Heart left ventricle (tissue), 16 donors: ENCODE measurements around the gene NSG1. TPM values are rescaled to one million over a fixed set of nuclear protein-coding genes. Genes with fewer than 3 reads are reported as not detected.

Source experiments
- ATAC-seq, 4 donors: fragments of 200-7000 bp; cut with Tn5 transposase; one replicate each; pipeline ENCODE4 v1.9.1; 2020 to 2022; ENCODE audit warnings: moderate library complexity in 4 of 4, mild to moderate bottlenecking in 3 of 4, moderate number of reproducible peaks in 1 of 4
- DNase-seq, 5 donors: peaks; one replicate each; pipeline ENCODE4 v3.0.0-alpha.2; 2020
- H3K27ac ChIP-seq, 12 donors: fragments of 200-600 bp; sonication (generic) in 4 of 12; one replicate each; pipeline versions ENCODE4 v1.5.0 to v1.8.0; 2016 to 2022; ENCODE audit warnings: mild to moderate bottlenecking in 2 of 12
- H3K27me3 ChIP-seq, 9 donors: fragments of 200-600 bp; sonication (generic) in 2 of 9; one replicate each; pipeline versions ENCODE4 v1.5.1 to v1.8.0; 2016 to 2022; ENCODE audit warnings: mild to moderate bottlenecking in 3 of 9
- H3K36me3 ChIP-seq, 9 donors: fragments of 200-600 bp; sonication (generic) in 2 of 9; one replicate each; pipeline versions ENCODE4 v1.5.0 to v1.8.0; 2018 to 2022; ENCODE audit warnings: mild to moderate bottlenecking in 2 of 9
- H3K4me1 ChIP-seq, 12 donors: fragments of 200-600 bp; sonication (generic) in 4 of 12; one replicate each; pipeline versions ENCODE4 v1.5.0 to v1.8.0; 2016 to 2022; ENCODE audit warnings: mild to moderate bottlenecking in 3 of 12
- H3K4me3 ChIP-seq, 12 donors: fragments of 200-600 bp; sonication (generic) in 4 of 12; one replicate each; pipeline versions ENCODE4 v1.5.0 to v1.8.0; 2017 to 2022; ENCODE audit warnings: mild to moderate bottlenecking in 9 of 12, moderate library complexity in 4 of 12
- H3K9me3 ChIP-seq, 12 donors: fragments of 200-600 bp; sonication (generic) in 4 of 12; one replicate each; pipeline versions ENCODE4 v1.5.0 to v1.8.0; 2016 to 2022; ENCODE audit warnings: mild to moderate bottlenecking in 1 of 12
- POLR2A ChIP-seq, 2 donors: fragments of 450-650 bp; IDR thresholded peaks; one replicate each; pipeline ENCODE4 v1.6.1; 2017; ENCODE audit warnings: antibody characterized with exemption in 2 of 2, mild to moderate bottlenecking in 2 of 2, moderate library complexity in 2 of 2
- WGBS, 4 donors: extraction: QIAGEN DNeasy Blood & Tissue Kit in 2 of 4; methylation state at CpG; one replicate each; pipeline versions ENCODE4 v1.1.5 to v1.1.7; 2013 to 2018; 5-methylcytosine and 5-hydroxymethylcytosine counted together
- intact Hi-C, 10 donors: fragments of 100-400 bp; cut with DNase I; formaldehyde crosslinking; loops; one replicate each; pipeline versions ENCODE4 v1.11.1 to v1.14.2; 2022
- polyA plus RNA-seq, 2 donors: library from polyadenylated mRNA; stranded (reverse); fragments of 200-250 nt; gene quantifications; one replicate each; pipeline ENCODE4 v1.2.3, GENCODE V29; 2013
- total RNA-seq, 9 donors: library from RNA; depleted of rRNA in 2 of 9; stranded (reverse); fragments of >200 nt in 2 of 9; fragmentation: NEBNext Ultra II Directional in 3 of 9; extraction: Animal tissue kit (Norgen Biotek cat#: 25700) in 3 of 9; gene quantifications; one replicate each; pipeline versions ENCODE4 v1.1.0 to v1.2.4, GENCODE V29; 2016 to 2023
- TF ChIP-seq, protein P1 (sequence below), 12 donors: fragments of 200-600 bp; sonication (generic) in 4 of 12; IDR thresholded peaks; one replicate each; pipeline versions ENCODE4 v1.5.0 to v1.8.0; 2018 to 2022; ENCODE audit warnings: antibody characterized with exemption in 12 of 12, mild to moderate bottlenecking in 5 of 12
- donor health status: ischemic (EF 13 %, LVEDD 7.1; RV severe dilation, severe dysfunction).
- donor health status: healthy with polysubstance abuse.
- donor health status: DM: no; HTN: yes; CAD: no.
- donor health status: DM: no; HTN: no; CAD: no.
- donor health status: ischemic (EF 25% LVEDD 6.9; RV normal size, moderate dysfunction).
- donor health status: ischemic (EF 25% LVEDD 5.7; RV mildly dilated, moderate dysfunction).
- donor health status: healthy.
- donor health status: DM: yes; HTN: yes; CAD: no.
- donor health status: ischemic (EF 35%, LVEDD 5.7; RV mildly dilated, moderate dysfunction).
- donor health status: nonischemic (EF 11% LVEDD 7.7; RV severe dilation, severe dysfunction).
- donor health status: DM: yes; HTN: yes; CAD: no.
- donor health status: PGD.
- donor health status: ischemic (EF 29% LVEDD 5.4; RV normal size, mild dysfunction).
- donor health status: nonischemic (EF 23%, LVEDD 6.1; RV moderate dilation, normal function).

The NSG1 gene
- total and polyA plus RNA-seq, 11 donors: 2.1 to 19.7 (median 3.4) TPM

DNA sequence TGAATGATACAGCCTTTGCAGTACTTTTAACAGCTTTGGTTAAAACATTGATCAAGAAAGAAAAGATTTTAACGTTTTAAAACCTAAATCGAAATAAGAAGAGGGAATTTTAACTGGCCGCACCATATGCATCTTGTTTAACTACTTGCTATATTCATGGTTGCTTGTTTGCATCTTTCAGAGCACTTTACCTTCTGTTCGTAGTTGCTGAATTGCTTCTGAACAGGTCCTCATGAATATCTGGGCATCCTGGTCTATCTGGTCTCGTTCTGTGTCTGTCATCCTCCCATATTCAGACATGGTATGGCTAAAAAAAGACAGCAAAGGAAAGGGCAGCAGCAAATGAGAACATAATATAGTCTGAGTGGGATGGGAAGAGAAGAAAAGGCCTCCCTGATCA is 72.3 kb downstream of the NSG1 start:
- no peak for ATAC-seq
- WGBS, 4 donors: 91 to 94% (median 94%) methylated on average over 5 of the region's 5 CpGs
- H3K9me3 ChIP-seq: no peaks in the 10 kb centered on the region
- no peak for DNase-seq
- no peaks in the 10 kb centered on the region for H3K4me1 ChIP-seq
- peaks cover 2 to 57% (median 43%) of the 10 kb centered on the region in 9 donors for H3K36me3 ChIP-seq
- H3K4me3 ChIP-seq: no peak overlapping the region
- no peak overlapping the region for H3K27ac ChIP-seq
- H3K27me3 ChIP-seq: no peaks in the 10 kb centered on the region
- intact Hi-C loops: no loop called here
- TF ChIP-seq POLR2A (IDR thresholded peaks at IDR 0.05): no peak
- TF ChIP-seq, protein P1, sequence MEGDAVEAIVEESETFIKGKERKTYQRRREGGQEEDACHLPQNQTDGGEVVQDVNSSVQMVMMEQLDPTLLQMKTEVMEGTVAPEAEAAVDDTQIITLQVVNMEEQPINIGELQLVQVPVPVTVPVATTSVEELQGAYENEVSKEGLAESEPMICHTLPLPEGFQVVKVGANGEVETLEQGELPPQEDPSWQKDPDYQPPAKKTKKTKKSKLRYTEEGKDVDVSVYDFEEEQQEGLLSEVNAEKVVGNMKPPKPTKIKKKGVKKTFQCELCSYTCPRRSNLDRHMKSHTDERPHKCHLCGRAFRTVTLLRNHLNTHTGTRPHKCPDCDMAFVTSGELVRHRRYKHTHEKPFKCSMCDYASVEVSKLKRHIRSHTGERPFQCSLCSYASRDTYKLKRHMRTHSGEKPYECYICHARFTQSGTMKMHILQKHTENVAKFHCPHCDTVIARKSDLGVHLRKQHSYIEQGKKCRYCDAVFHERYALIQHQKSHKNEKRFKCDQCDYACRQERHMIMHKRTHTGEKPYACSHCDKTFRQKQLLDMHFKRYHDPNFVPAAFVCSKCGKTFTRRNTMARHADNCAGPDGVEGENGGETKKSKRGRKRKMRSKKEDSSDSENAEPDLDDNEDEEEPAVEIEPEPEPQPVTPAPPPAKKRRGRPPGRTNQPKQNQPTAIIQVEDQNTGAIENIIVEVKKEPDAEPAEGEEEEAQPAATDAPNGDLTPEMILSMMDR (IDR thresholded peaks at IDR 0.05): no peak

DNA sequence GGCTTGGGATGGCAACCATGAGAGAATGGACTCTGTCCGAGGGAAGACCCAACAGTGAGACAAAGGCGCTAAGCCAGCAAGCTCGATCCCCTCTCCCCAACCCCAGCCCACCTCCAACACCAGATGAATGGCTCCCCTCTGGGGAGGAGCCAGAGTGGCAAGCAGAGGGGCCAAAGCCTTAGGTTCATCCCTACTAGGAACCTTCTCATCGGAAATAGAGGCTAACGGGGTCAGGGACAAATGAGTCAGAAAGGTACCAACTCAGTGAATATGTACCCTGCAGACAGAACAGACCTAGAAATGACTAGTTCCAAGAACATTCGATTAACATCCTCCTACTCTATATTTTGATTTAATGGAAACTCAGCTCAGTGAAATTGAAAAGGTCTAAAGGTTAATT is 73.9 kb downstream of the NSG1 start:
- Histone ChIP-seq H3K4me1 (no peaks in the 10 kb centered on the region), H3K36me3 (peaks cover 2 to 56% (median 36%) of the 10 kb centered on the region in 9 donors), H3K27me3 (no peaks in the 10 kb centered on the region), H3K9me3 (no peaks in the 10 kb centered on the region), H3K27ac (no peak overlapping the region), H3K4me3 (no peak overlapping the region)
- 95 to 97% (median 96%) methylated on average over 6 of the region's 6 CpGs for WGBS, 4 donors
- DNase-seq (no peak), ATAC-seq (no peak)
- TF ChIP-seq POLR2A (IDR thresholded peaks at IDR 0.05): no peak
- TF ChIP-seq, protein P1 (IDR thresholded peaks at IDR 0.05): no peak
- intact Hi-C loops: no loop called here

- no peak for ATAC-seq
Measured at GRCh38 chr4:4461178-4461577, 74.3 kb downstream of the NSG1 start.

DNA sequence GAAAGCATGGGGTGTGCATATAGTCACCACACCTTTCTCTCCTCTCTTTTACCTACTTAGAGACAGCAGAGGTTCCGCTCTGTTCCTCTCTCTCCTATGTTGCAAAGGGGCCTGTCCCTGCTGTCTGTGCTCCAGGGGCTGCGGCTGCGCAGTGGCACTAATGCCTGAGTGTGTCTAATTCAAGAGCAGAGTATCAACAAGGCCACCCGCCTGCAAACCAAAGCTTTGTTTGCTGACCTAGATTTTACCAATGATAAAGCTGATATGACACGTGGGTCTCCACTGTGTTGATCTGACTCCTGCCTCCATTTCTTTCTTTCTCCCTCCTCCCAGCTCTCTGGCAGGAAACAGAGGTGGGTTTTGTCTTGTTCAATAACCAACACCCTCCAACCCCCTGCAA is 74.9 kb downstream of the NSG1 start:
- H3K36me3 ChIP-seq: peaks cover 0 to 56% (median 36%) of the 10 kb centered on the region in 9 donors
- intact Hi-C loops: no loop called here
- H3K27me3 ChIP-seq: no peaks in the 10 kb centered on the region
- no peaks in the 10 kb centered on the region for H3K9me3 ChIP-seq
- no peak for DNase-seq
- H3K27ac ChIP-seq: no peak overlapping the region
- 88 to 93% (median 89%) methylated on average over 5 of the region's 5 CpGs for WGBS, 4 donors
- ATAC-seq: no peak
- no peaks in the 10 kb centered on the region for H3K4me1 ChIP-seq
- no peak overlapping the region for H3K4me3 ChIP-seq
- TF ChIP-seq, protein P1 (IDR thresholded peaks at IDR 0.05): no peak
- no peak for TF ChIP-seq POLR2A (IDR thresholded peaks at IDR 0.05)

More at GRCh38 chr4:4461178-4461577, 74.3 kb downstream of the NSG1 start:
- DNase-seq: no peak
- TF ChIP-seq, protein P1 (IDR thresholded peaks at IDR 0.05): no peak
- no peak for TF ChIP-seq POLR2A (IDR thresholded peaks at IDR 0.05)
- intact Hi-C loops: no loop called here
- H3K27ac ChIP-seq: no peak overlapping the region
- H3K9me3 ChIP-seq: no peaks in the 10 kb centered on the region
- H3K27me3 ChIP-seq: no peaks in the 10 kb centered on the region
- H3K36me3 ChIP-seq: peaks cover 2 to 56% (median 36%) of the 10 kb centered on the region in 9 donors
- H3K4me1 ChIP-seq: no peaks in the 10 kb centered on the region
- no peak overlapping the region for H3K4me3 ChIP-seq
